GM12891 (cell line): ENCODE data around the gene FUCA1. TPM values are rescaled to one million over a fixed set of nuclear protein-coding genes. Genes with fewer than 3 reads are reported as not detected.

Source experiments
- DNase-seq: peaks from one replicate; pipeline ENCODE4 v3.0.0; 2011; ENCODE audit warnings: low spot score; ENCODE audit not compliant: insufficient read length
- FAIRE-seq: peaks from 2 replicates; lab custom pipeline; 2011; peaks lifted over from hg19 to GRCh38; lab: Jason Lieb, UNC
- PAX5 ChIP-seq: IDR thresholded peaks from 2 replicates; pipeline ENCODE4 v1.6.1; 2011; ENCODE audit warnings: low read length, moderate library complexity, mild to moderate bottlenecking; ENCODE audit not compliant: insufficient read depth, severe bottlenecking
- POLR2A ChIP-seq: IDR thresholded peaks from 2 replicates; pipeline ENCODE4 v1.6.1; 2011; ENCODE audit warnings: low read depth, low read length, control low read depth
- POLR2AphosphoS5 ChIP-seq: IDR thresholded peaks from 2 replicates; pipeline ENCODE4 v1.6.1; 2011; ENCODE audit warnings: low read depth, low read length, control low read depth
- POU2F2 ChIP-seq: IDR thresholded peaks from 2 replicates; pipeline ENCODE4 v1.6.1; 2011; ENCODE audit warnings: low read depth, mild to moderate bottlenecking, control low read depth, low read length, moderate library complexity
- SPI1 ChIP-seq: IDR thresholded peaks from 2 replicates; pipeline ENCODE4 v1.6.1; 2011; ENCODE audit warnings: low read depth, low read length, control low read depth
- TAF1 ChIP-seq: IDR thresholded peaks from 2 replicates; pipeline ENCODE4 v1.6.1; 2011; ENCODE audit warnings: low read depth, low read length, control low read depth
- polyA plus RNA-seq: library from polyadenylated mRNA; unstranded; fragments of >200 nt; gene quantifications from one replicate; pipeline ENCODE4 v1.2.1, GENCODE V29; 2012; ENCODE audit warnings: low read depth, missing spikeins, inconsistent platforms; ENCODE audit not compliant: missing spikeins

The FUCA1 gene
- 36.4 TPM for polyA plus RNA-seq

- DNase-seq (peak; percentile 96), FAIRE-seq (peak; percentile 97)
- peak; percentile 34; the same call in 1 of the 2 replicates for TF ChIP-seq SPI1
- peak; percentile 68 for TF ChIP-seq TAF1
- no peak; the same call in 1 of the 2 replicates for TF ChIP-seq POLR2A
- TF ChIP-seq PAX5: no peak
- TF ChIP-seq POLR2AphosphoS5: peak; percentile 31; the same call in 1 of the 2 replicates
- TF ChIP-seq POU2F2: no peak
Measured at GRCh38 chr1:23867895-23868556, at the start of gene FUCA1. FUCA1 (minus strand) TSS chr1:23868290; CDS start chr1:23868286, 4 bp downstream.

GRCh38 chr1:23916209-23917131, 48.4 kb upstream of the FUCA1 start:
- FAIRE-seq (peak; percentile 87), DNase-seq (peak; percentile 59)
- no peak for TF ChIP-seq POLR2AphosphoS5
- peak; percentile 79 for TF ChIP-seq SPI1

DNA sequence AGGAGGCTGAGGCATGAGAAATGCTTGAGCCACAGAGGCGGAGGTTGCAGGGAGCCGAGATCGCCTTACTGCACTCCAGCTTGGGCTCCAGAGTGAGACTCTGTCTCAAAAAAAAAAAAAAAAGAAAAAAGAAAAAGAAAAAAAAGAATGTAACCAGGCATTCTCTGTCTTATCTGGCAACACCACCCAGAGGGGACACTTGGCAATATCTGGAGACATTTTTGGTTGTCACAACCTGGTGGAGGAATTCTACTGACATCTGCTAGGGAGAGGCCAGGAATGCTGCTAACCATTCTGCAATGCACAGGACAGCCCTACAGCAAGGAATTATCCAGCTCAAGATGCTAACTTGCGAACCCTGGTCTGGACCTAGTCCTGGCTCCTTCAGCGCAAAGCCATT, 47.4 kb upstream of the FUCA1 start:
- DNase-seq (no peak), FAIRE-seq (no peak)
- no peak for TF ChIP-seq SPI1
- TF ChIP-seq PAX5: no peak
- TF ChIP-seq POLR2AphosphoS5: no peak
- no peak for TF ChIP-seq POLR2A
- TF ChIP-seq TAF1: no peak

GRCh38 chr1:23914921-23915320, 46.8 kb upstream of the FUCA1 start:
- TF ChIP-seq SPI1 (no peak), POLR2AphosphoS5 (no peak), POLR2A (no peak), TAF1 (no peak), POU2F2 (no peak), PAX5 (no peak)
- no peak for DNase-seq
- no peak for FAIRE-seq

DNA sequence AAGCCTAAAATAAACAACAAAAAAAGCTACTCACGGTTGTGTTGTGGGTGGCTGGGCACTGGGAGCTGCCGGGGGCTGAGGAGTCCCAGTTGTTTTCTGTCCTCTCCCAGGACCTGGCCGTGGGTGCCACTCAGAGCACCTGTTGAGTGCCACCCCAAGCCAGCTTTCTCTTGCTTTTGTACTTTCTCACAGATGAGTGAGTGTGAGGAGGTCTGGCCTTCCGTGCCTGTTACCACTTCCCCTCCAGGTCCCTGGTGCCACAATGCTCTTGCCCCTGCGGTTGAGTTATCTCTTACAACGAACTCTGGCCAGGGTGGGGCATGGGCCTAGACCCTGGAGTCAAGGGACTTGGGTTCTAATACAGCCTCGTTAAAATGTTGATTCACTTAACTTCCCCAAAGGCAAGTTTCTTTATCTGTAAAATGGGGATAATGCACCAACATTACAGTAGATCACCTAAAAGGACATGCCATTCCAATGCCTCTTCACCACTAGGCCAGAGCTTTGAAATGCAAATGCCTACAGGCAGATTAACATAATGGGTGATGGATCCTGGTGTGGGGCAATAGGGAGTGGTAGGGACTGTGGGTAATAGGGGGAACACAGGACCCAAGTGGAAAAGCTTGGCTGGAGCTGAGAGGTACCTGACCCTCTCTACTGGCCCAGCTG, 45.3 kb upstream of the FUCA1 start, which contains the start of gene CNR2:
Gene CNR2 (minus strand): TSS at position 151 of the 669 bp plus-strand sequence. CDS start 37,745 bp downstream, outside the sequence.
- DNase-seq (no peak), FAIRE-seq (peak; percentile 63)

GRCh38 chr1:23911921-23912320, 43.8 kb upstream of the FUCA1 start:
- DNase-seq: no peak
- no peak for TF ChIP-seq SPI1
- TF ChIP-seq POU2F2: peak; percentile 12; the same call in 1 of the 2 replicates
- peak; percentile 61 for FAIRE-seq

More for the DNA sequence above, 45.3 kb upstream of the FUCA1 start, which contains the start of gene CNR2:
- no peak for TF ChIP-seq POLR2AphosphoS5
- TF ChIP-seq POLR2A: 0 out of 2 replicates have a peak, but pooled peaks have one; percentile 40
- peak; percentile 75 for TF ChIP-seq SPI1

- no peak for DNase-seq
- TF ChIP-seq TAF1: no peak; the same call in 1 of the 2 replicates
- TF ChIP-seq SPI1: no peak
- TF ChIP-seq PAX5: no peak
- peak; percentile 88 for TF ChIP-seq POLR2AphosphoS5
- peak; percentile 86 for TF ChIP-seq POLR2A
- no peak for TF ChIP-seq POU2F2
- peak; percentile 91 for FAIRE-seq
Measured at GRCh38 chr1:23910553-23911246, 42.6 kb upstream of the FUCA1 start.

- peak; percentile 54 for FAIRE-seq
- DNase-seq: no peak
- no peak for TF ChIP-seq TAF1
- TF ChIP-seq SPI1: no peak
- TF ChIP-seq POLR2AphosphoS5: no peak
- TF ChIP-seq POU2F2: no peak; the same call in 1 of the 2 replicates
- TF ChIP-seq POLR2A: no peak
- no peak for TF ChIP-seq PAX5
Measured at GRCh38 chr1:23910144-23910543, 42.1 kb upstream of the FUCA1 start.

DNA sequence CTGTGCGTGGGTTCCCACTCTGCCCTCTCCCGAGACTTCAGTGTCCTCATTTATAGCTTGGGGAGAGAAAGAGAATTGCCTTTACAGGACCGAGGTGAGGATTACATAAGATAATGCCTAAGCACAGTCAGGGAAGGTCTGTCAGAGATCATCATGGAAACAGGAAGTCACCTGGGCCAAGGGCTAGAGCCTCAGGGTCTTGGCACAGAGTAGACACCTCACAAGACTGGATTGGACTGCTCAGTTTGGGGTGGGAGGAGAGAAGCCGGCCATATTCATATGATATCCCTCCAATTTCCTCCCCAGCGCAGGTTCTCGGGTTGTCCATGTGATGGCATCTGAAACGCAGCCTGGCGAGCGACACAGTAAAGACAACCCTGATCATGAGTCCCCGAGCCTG, 41.3 kb upstream of the FUCA1 start:
- DNase-seq (no peak), FAIRE-seq (no peak)
- TF ChIP-seq PAX5 (no peak), POU2F2 (peak; percentile 25; the same call in 1 of the 2 replicates), SPI1 (peak; percentile 76), POLR2A (peak; percentile 14; the same call in 1 of the 2 replicates)
